ENCODE results near the gene CAVIN2.

GRCh38 chr2:191839918-191840804 is 6.7 kb downstream of the CAVIN2 start:
- TF ChIP-seq POLR2AphosphoS5 (IDR thresholded peaks at IDR 0.05) (no peak), POLR2A (IDR thresholded peaks at IDR 0.05) (no peak)
- TF ChIP-seq, protein P1, sequence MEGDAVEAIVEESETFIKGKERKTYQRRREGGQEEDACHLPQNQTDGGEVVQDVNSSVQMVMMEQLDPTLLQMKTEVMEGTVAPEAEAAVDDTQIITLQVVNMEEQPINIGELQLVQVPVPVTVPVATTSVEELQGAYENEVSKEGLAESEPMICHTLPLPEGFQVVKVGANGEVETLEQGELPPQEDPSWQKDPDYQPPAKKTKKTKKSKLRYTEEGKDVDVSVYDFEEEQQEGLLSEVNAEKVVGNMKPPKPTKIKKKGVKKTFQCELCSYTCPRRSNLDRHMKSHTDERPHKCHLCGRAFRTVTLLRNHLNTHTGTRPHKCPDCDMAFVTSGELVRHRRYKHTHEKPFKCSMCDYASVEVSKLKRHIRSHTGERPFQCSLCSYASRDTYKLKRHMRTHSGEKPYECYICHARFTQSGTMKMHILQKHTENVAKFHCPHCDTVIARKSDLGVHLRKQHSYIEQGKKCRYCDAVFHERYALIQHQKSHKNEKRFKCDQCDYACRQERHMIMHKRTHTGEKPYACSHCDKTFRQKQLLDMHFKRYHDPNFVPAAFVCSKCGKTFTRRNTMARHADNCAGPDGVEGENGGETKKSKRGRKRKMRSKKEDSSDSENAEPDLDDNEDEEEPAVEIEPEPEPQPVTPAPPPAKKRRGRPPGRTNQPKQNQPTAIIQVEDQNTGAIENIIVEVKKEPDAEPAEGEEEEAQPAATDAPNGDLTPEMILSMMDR (IDR thresholded peaks at IDR 0.05 in 8 of 11, conservative IDR thresholded peaks at IDR 0.05 in 3 of 11) = no peak

All from spleen (tissue), 7 donors.